ENCODE measurements around the gene JARID2.

DNA sequence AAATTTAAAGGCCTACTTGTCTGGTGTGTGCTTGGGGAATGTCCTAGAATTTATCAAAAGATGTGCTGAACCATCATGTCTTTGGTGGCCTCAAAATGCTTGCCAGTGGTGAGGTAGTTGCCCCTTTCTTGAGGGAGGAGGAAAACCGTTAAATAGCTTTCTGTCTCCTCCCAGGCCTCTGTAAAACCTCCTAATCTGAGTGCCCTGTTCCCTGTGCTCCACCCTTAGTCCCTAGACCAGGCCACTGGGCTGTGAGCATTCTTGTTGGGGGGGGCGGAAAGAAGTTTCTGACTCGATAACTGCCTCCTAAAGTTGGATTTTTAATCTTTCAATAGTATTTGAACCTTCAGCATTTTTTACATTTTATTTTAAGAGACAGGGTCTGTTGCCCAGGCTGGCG is 23.1 kb downstream of the JARID2 start:
- TF ChIP-seq, protein P1, sequence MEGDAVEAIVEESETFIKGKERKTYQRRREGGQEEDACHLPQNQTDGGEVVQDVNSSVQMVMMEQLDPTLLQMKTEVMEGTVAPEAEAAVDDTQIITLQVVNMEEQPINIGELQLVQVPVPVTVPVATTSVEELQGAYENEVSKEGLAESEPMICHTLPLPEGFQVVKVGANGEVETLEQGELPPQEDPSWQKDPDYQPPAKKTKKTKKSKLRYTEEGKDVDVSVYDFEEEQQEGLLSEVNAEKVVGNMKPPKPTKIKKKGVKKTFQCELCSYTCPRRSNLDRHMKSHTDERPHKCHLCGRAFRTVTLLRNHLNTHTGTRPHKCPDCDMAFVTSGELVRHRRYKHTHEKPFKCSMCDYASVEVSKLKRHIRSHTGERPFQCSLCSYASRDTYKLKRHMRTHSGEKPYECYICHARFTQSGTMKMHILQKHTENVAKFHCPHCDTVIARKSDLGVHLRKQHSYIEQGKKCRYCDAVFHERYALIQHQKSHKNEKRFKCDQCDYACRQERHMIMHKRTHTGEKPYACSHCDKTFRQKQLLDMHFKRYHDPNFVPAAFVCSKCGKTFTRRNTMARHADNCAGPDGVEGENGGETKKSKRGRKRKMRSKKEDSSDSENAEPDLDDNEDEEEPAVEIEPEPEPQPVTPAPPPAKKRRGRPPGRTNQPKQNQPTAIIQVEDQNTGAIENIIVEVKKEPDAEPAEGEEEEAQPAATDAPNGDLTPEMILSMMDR (IDR thresholded peaks at IDR 0.05; ENCODE audit: low read length), result no peak
- no peak for TF ChIP-seq EZH2phosphoT487 (IDR thresholded peaks at IDR 0.05; ENCODE audit: low read length)
